Placental epithelial cell (primary cell): ENCODE measurements around the gene SPIN2A. TPM values are rescaled to one million over a fixed set of nuclear protein-coding genes. Genes with fewer than 3 reads are reported as not detected.

Experiments
- total RNA-seq: library from RNA; depleted of rRNA; stranded (reverse); fragments of >200 nt; gene quantifications from 2 replicates; pipeline ENCODE4 v1.2.3, GENCODE V29; 2012

SPIN2A gene
- total RNA-seq, result 0.54 and 2.7 TPM in 2 replicates

GRCh38 chrX:57137073-57137472 lies at the start of gene SPIN2A:
Gene SPIN2A, minus strand, starts transcription at chrX:57137397. Its CDS starts 800 bp downstream, at chrX:57136597.

GRCh38 chrX:57121162-57121755 lies 15.9 kb downstream of the SPIN2A start, which contains the start of gene SPIN2B:
Gene SPIN2B, minus strand, starts transcription at chrX:57121548.

Other genes starting within 250 kb of the SPIN2A start
- 5.5 and 9.8 TPM in 2 replicates for gene SPIN3, start 141.9 kb downstream of the SPIN2A start, total RNA-seq
- gene SPIN2B, start 15.8 kb downstream of the SPIN2A start, total RNA-seq, result 6.1 and 8.6 TPM in 2 replicates
- under 0.01 and 0.11 TPM in 2 replicates for gene FAAH2, start 149.3 kb upstream of the SPIN2A start, total RNA-seq